ENCODE results near the gene PEX16. TPM values are rescaled to one million over a fixed set of nuclear protein-coding genes. Genes with fewer than 3 reads are reported as not detected.

PEX16 gene
- total RNA-seq, 1 experiment from 2014 or later, result 33.2 TPM

GRCh38 chr11:45885921-45886721 is 31.6 kb downstream of the PEX16 start:
- POLR2A ChIA-PET, result no interaction called here
- Histone ChIP-seq H3K36me3 (ENCODE audit: control insufficient read depth in 1 of 2, insufficient read depth in 2 of 2, low read length in 2 of 2) (no peaks in the 10 kb centered on the region), H3K4me3 (replicated peaks in 1 of 2; ENCODE audit: low read depth in 1 of 2, low read length in 2 of 2) (peak overlapping the region; percentile 16 to 33; a peak in 3 of 4 replicates), H3K79me2 (ENCODE audit: insufficient read depth, low read length) (no peaks in the 10 kb centered on the region), H2AFZ (ENCODE audit: low read depth, low read length, poor library complexity, severe bottlenecking) (no peak overlapping the region), H3K4me1 (ENCODE audit: control insufficient read depth in 1 of 2, insufficient read depth in 2 of 2, low read length in 2 of 2) (peaks cover 8 to 16% of the 10 kb centered on the region in 2 experiments; a peak in 3 of 4 replicates), H4K20me1 (ENCODE audit: insufficient read depth) (no peaks in the 10 kb centered on the region), H3K9ac (ENCODE audit: low read length) (no peak overlapping the region), H3K27me3 (ENCODE audit: insufficient read depth, low read length) (no peaks in the 10 kb centered on the region), H3K9me3 (ENCODE audit: control insufficient read depth in 1 of 2, insufficient read depth in 1 of 2, low read depth in 1 of 2, low read length in 2 of 2) (no peaks in the 10 kb centered on the region), H3K9me2 (ENCODE audit: insufficient read depth) (no peaks in the 10 kb centered on the region), H3K4me2 (ENCODE audit: low read length) (peak overlapping the region; percentile 54), H3K27ac (ENCODE audit: low read depth, low read length) (no peak overlapping the region)
- intact Hi-C loops (cut with micrococcal nuclease), result no loop called here
- no peak for DNase-seq (ENCODE audit: low read depth, low spot score)
- CTCF ChIA-PET, result no interaction called here
- RAD21 ChIA-PET (ENCODE audit: low non-redundant PET in 1 of 2, low total read pairs in 2 of 2, uncharacterized antibody in 2 of 2, unreplicated experiment in 2 of 2), result no interaction called here
- BruUV-seq (replicated peaks), result no TSS peak
- TF ChIP-seq REST (IDR thresholded peaks at IDR 0.05; ENCODE audit: low read depth) (no peak), JUND (IDR thresholded peaks at IDR 0.05) (no peak), SP1 (IDR thresholded peaks at IDR 0.05; ENCODE audit: low read depth) (no peak), SIN3A (IDR thresholded peaks at IDR 0.05; ENCODE audit: low read depth) (no peak), EZH2 (IDR thresholded peaks at IDR 0.05) (no peak), ZBTB33 (IDR thresholded peaks at IDR 0.05; ENCODE audit: extremely low read depth, insufficient replicate concordance, low read length) (no peak), POLR2AphosphoS5 (IDR thresholded peaks at IDR 0.05; ENCODE audit: low read depth, low read length) (no peak), RAD21 (IDR thresholded peaks at IDR 0.05; ENCODE audit: low read depth) (no peak), CBX3 (IDR thresholded peaks at IDR 0.05; ENCODE audit: low read depth) (no peak), YY1 (IDR thresholded peaks at IDR 0.05; ENCODE audit: extremely low read depth, insufficient replicate concordance, low read depth, low read length) (no peak), CTCF (IDR thresholded peaks at IDR 0.05 in 2 of 3, conservative IDR thresholded peaks at IDR 0.05 in 1 of 3; ENCODE audit: borderline replicate concordance in 1 of 3, insufficient read depth in 1 of 3, low read depth in 2 of 3, low read length in 2 of 3) (no peak), ZFX (IDR thresholded peaks at IDR 0.05) (no peak), CEBPB (IDR thresholded peaks at IDR 0.05; ENCODE audit: low read depth) (no peak), SRF (IDR thresholded peaks at IDR 0.05; ENCODE audit: low read depth) (no peak), MAX (IDR thresholded peaks at IDR 0.05) (no peak), ZNF274 (IDR thresholded peaks at IDR 0.05; ENCODE audit: low read depth, low read length) (no peak), FOSL1 (IDR thresholded peaks at IDR 0.05; ENCODE audit: low read depth) (no peak), EGR1 (IDR thresholded peaks at IDR 0.05; ENCODE audit: low read depth) (no peak), POLR2A (IDR thresholded peaks at IDR 0.05; ENCODE audit: borderline replicate concordance, extremely low read depth, insufficient read depth, insufficient read length) (no peak)
- ATAC-seq, result no peak
